ENCODE data around the gene CLEC16A.

The CLEC16A gene

GRCh38 chr16:11088831-11089230 is 144.5 kb downstream of the CLEC16A start:
- no peak overlapping the region for H3K9ac ChIP-seq (ENCODE audit: low read length)
- H3K9me3 ChIP-seq (ENCODE audit: control insufficient read depth, insufficient read depth, low read depth, low read length): no peaks in the 10 kb centered on the region
- no peaks in the 10 kb centered on the region for H3K27me3 ChIP-seq (ENCODE audit: control insufficient read depth, insufficient read depth, low read length)
- H3K4me1 ChIP-seq (ENCODE audit: control insufficient read depth, insufficient read depth, low read length): peaks cover 18% of the 10 kb centered on the region; the same call in 1 of the 2 replicates
- H3K27ac ChIP-seq (ENCODE audit: low read depth, low read length): no peak overlapping the region
- no peaks in the 10 kb centered on the region for H3K36me3 ChIP-seq (ENCODE audit: control insufficient read depth, insufficient read depth, low read length)
- no peak overlapping the region for H3K4me3 ChIP-seq (ENCODE audit: low read depth, low read length)

GRCh38 chr16:11089504-11090124 is 145.2 kb downstream of the CLEC16A start:
- Histone ChIP-seq H3K4me3 (ENCODE audit: low read depth, low read length) (no peak overlapping the region), H3K27me3 (ENCODE audit: control insufficient read depth, insufficient read depth, low read length) (no peaks in the 10 kb centered on the region), H3K9me3 (ENCODE audit: control insufficient read depth, insufficient read depth, low read depth, low read length) (no peaks in the 10 kb centered on the region), H3K9ac (ENCODE audit: low read length) (no peak overlapping the region), H3K4me1 (ENCODE audit: control insufficient read depth, insufficient read depth, low read length) (peaks cover 26% of the 10 kb centered on the region; the same call in 1 of the 2 replicates), H3K36me3 (ENCODE audit: control insufficient read depth, insufficient read depth, low read length) (no peaks in the 10 kb centered on the region), H3K27ac (ENCODE audit: low read depth, low read length) (no peak overlapping the region)

- Histone ChIP-seq H3K9me3 (ENCODE audit: control insufficient read depth, insufficient read depth, low read depth, low read length) (no peaks in the 10 kb centered on the region), H3K27me3 (ENCODE audit: control insufficient read depth, insufficient read depth, low read length) (no peaks in the 10 kb centered on the region), H3K9ac (ENCODE audit: low read length) (no peak overlapping the region), H3K36me3 (ENCODE audit: control insufficient read depth, insufficient read depth, low read length) (no peaks in the 10 kb centered on the region), H3K4me3 (ENCODE audit: low read depth, low read length) (no peak overlapping the region), H3K4me1 (ENCODE audit: control insufficient read depth, insufficient read depth, low read length) (peaks cover 28% of the 10 kb centered on the region; the same call in 1 of the 2 replicates), H3K27ac (ENCODE audit: low read depth, low read length) (no peak overlapping the region)
Measured at GRCh38 chr16:11090232-11090631, 145.9 kb downstream of the CLEC16A start.

- Histone ChIP-seq H3K4me3 (ENCODE audit: low read depth, low read length) (no peak overlapping the region), H3K36me3 (ENCODE audit: control insufficient read depth, insufficient read depth, low read length) (no peaks in the 10 kb centered on the region), H3K4me1 (ENCODE audit: control insufficient read depth, insufficient read depth, low read length) (peaks cover 28% of the 10 kb centered on the region; the same call in 1 of the 2 replicates), H3K9ac (ENCODE audit: low read length) (no peak overlapping the region), H3K27me3 (ENCODE audit: control insufficient read depth, insufficient read depth, low read length) (no peaks in the 10 kb centered on the region), H3K27ac (ENCODE audit: low read depth, low read length) (no peak overlapping the region), H3K9me3 (ENCODE audit: control insufficient read depth, insufficient read depth, low read depth, low read length) (no peaks in the 10 kb centered on the region)
Measured at GRCh38 chr16:11091021-11091785, 146.8 kb downstream of the CLEC16A start.

GRCh38 chr16:11092788-11093571 is 148.6 kb downstream of the CLEC16A start:
- no peaks in the 10 kb centered on the region for H3K27me3 ChIP-seq (ENCODE audit: control insufficient read depth, insufficient read depth, low read length)
- H3K9me3 ChIP-seq (ENCODE audit: control insufficient read depth, insufficient read depth, low read depth, low read length): no peaks in the 10 kb centered on the region
- peaks cover 22% of the 10 kb centered on the region; the same call in 1 of the 2 replicates for H3K4me1 ChIP-seq (ENCODE audit: control insufficient read depth, insufficient read depth, low read length)
- H3K27ac ChIP-seq (ENCODE audit: low read depth, low read length): no peak overlapping the region
- H3K9ac ChIP-seq (ENCODE audit: low read length): no peak overlapping the region
- H3K36me3 ChIP-seq (ENCODE audit: control insufficient read depth, insufficient read depth, low read length): no peaks in the 10 kb centered on the region
- H3K4me3 ChIP-seq (ENCODE audit: low read depth, low read length): no peak overlapping the region

- H3K36me3 ChIP-seq (ENCODE audit: control insufficient read depth, insufficient read depth, low read length): no peaks in the 10 kb centered on the region
- H3K9ac ChIP-seq (ENCODE audit: low read length): no peak overlapping the region
- no peak overlapping the region for H3K27ac ChIP-seq (ENCODE audit: low read depth, low read length)
- no peaks in the 10 kb centered on the region for H3K9me3 ChIP-seq (ENCODE audit: control insufficient read depth, insufficient read depth, low read depth, low read length)
- peaks cover 20% of the 10 kb centered on the region; the same call in 1 of the 2 replicates for H3K4me1 ChIP-seq (ENCODE audit: control insufficient read depth, insufficient read depth, low read length)
- no peak overlapping the region for H3K4me3 ChIP-seq (ENCODE audit: low read depth, low read length)
- no peaks in the 10 kb centered on the region for H3K27me3 ChIP-seq (ENCODE audit: control insufficient read depth, insufficient read depth, low read length)
Measured at GRCh38 chr16:11093572-11094074, 149.3 kb downstream of the CLEC16A start.

- H3K9me3 ChIP-seq (ENCODE audit: control insufficient read depth, insufficient read depth, low read depth, low read length): no peaks in the 10 kb centered on the region
- H3K9ac ChIP-seq (ENCODE audit: low read length): no peak overlapping the region
- H3K27ac ChIP-seq (ENCODE audit: low read depth, low read length): no peak overlapping the region
- H3K36me3 ChIP-seq (ENCODE audit: control insufficient read depth, insufficient read depth, low read length): no peaks in the 10 kb centered on the region
- no peak overlapping the region for H3K4me3 ChIP-seq (ENCODE audit: low read depth, low read length)
- no peaks in the 10 kb centered on the region for H3K27me3 ChIP-seq (ENCODE audit: control insufficient read depth, insufficient read depth, low read length)
- H3K4me1 ChIP-seq (ENCODE audit: control insufficient read depth, insufficient read depth, low read length): peaks cover 20% of the 10 kb centered on the region; the same call in 1 of the 2 replicates
Measured at GRCh38 chr16:11094075-11094856, 149.9 kb downstream of the CLEC16A start.

GRCh38 chr16:11094857-11095565 is 150.6 kb downstream of the CLEC16A start:
- Histone ChIP-seq H3K36me3 (ENCODE audit: control insufficient read depth, insufficient read depth, low read length) (no peaks in the 10 kb centered on the region), H3K4me3 (ENCODE audit: low read depth, low read length) (no peak overlapping the region), H3K4me1 (ENCODE audit: control insufficient read depth, insufficient read depth, low read length) (peaks cover 20% of the 10 kb centered on the region; the same call in 1 of the 2 replicates), H3K9me3 (ENCODE audit: control insufficient read depth, insufficient read depth, low read depth, low read length) (no peaks in the 10 kb centered on the region), H3K27me3 (ENCODE audit: control insufficient read depth, insufficient read depth, low read length) (no peaks in the 10 kb centered on the region), H3K27ac (ENCODE audit: low read depth, low read length) (no peak overlapping the region), H3K9ac (ENCODE audit: low read length) (no peak overlapping the region)

GRCh38 chr16:11095935-11096334 is 151.6 kb downstream of the CLEC16A start:
- H3K9me3 ChIP-seq (ENCODE audit: control insufficient read depth, insufficient read depth, low read depth, low read length): no peaks in the 10 kb centered on the region
- peaks cover 25% of the 10 kb centered on the region; the same call in 1 of the 2 replicates for H3K4me1 ChIP-seq (ENCODE audit: control insufficient read depth, insufficient read depth, low read length)
- H3K27me3 ChIP-seq (ENCODE audit: control insufficient read depth, insufficient read depth, low read length): no peaks in the 10 kb centered on the region
- no peak overlapping the region for H3K9ac ChIP-seq (ENCODE audit: low read length)
- H3K4me3 ChIP-seq (ENCODE audit: low read depth, low read length): no peak overlapping the region
- H3K36me3 ChIP-seq (ENCODE audit: control insufficient read depth, insufficient read depth, low read length): no peaks in the 10 kb centered on the region
- no peak overlapping the region for H3K27ac ChIP-seq (ENCODE audit: low read depth, low read length)
